ENCODE measurements around the gene THPO.

THPO gene

DNA sequence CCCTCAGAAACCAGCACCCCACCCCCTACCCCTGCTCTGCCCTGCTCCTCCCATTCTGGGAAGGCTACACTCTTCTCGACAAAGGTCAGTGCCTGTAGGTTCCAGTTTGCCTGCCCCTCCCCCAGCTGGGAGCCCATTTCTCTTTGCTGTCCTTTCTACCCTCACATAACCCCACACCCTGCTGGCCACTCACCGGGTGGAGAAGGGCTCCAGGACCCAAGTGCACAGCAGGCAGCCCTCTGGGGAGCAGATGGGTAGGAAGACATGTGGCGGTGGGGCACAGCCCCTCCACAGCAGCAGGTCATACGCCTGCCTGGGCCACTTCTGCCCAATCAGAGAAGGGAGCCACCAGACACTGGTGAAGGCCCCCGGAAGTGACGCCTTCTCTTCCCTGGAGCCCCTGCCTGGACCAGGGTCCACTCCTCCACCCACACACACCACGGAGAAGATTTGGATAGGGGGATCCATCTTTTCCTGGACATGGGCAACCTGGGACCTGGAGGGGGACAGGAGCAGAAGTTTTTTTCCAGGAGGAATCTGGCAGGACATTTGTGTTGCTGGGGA lies at the start of gene THPO:
Gene THPO (minus strand): TSS at position 326 of the 564 bp plus-strand sequence. CDS start 1,948 bp downstream, outside the sequence.
- TF ChIP-seq, protein P1, sequence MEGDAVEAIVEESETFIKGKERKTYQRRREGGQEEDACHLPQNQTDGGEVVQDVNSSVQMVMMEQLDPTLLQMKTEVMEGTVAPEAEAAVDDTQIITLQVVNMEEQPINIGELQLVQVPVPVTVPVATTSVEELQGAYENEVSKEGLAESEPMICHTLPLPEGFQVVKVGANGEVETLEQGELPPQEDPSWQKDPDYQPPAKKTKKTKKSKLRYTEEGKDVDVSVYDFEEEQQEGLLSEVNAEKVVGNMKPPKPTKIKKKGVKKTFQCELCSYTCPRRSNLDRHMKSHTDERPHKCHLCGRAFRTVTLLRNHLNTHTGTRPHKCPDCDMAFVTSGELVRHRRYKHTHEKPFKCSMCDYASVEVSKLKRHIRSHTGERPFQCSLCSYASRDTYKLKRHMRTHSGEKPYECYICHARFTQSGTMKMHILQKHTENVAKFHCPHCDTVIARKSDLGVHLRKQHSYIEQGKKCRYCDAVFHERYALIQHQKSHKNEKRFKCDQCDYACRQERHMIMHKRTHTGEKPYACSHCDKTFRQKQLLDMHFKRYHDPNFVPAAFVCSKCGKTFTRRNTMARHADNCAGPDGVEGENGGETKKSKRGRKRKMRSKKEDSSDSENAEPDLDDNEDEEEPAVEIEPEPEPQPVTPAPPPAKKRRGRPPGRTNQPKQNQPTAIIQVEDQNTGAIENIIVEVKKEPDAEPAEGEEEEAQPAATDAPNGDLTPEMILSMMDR (IDR thresholded peaks at IDR 0.05; ENCODE audit: insufficient read depth, low read depth, low read length, missing control alignments) = no peak
- no peak for DNase-seq (ENCODE audit: low read depth)
- no peak within 1 kb of the TSS for H3K4me3 ChIP-seq (ENCODE audit: low read depth, low read length)

DNA sequence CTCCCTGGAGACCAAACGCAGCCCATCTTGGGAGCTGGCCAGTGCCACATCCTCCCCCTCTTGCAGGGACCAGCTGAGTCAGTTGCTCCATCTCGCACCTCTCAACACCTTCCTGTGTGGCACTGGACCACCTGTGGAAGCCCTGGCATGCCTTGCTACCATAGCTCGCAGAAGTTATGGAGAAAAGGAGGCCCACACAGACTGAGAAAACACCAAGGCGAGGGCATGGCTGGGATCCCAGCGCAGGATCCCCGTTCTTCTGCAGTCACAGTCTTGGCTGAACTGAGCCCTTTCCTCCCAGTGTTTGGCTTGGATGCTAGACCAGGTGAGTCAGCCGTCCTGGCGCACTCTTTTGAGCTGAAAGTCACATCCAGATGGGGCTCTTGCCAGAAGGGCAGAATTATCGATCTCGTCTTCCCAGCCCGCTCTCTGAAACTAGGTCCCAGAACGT lies 48.7 kb upstream of the THPO start:
- no peak overlapping the region for H3K4me3 ChIP-seq (ENCODE audit: low read depth, low read length)
- TF ChIP-seq, protein P1 (IDR thresholded peaks at IDR 0.05; ENCODE audit: insufficient read depth, low read depth, low read length, missing control alignments) = no peak
- DNase-seq (ENCODE audit: low read depth) = no peak

DNA sequence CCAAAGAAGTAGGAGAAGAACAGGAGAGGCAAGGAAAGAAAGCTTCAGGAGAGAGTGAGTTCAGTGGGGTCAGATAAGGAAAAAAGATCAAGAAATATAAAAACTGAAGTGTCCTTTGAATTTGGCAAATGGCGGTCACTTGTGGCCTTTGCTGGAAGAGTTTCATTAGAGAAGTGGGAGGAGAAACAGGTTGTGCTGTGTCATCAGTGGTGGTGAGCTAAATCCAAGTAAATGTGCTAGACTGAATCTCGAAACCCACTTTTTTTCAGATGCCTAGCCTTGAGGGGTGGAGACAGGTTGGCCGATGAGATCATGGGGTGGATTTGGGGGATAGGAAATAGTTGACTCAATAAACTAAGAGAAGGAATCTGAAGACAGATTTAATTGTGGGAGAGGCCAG lies 45.6 kb upstream of the THPO start:
- TF ChIP-seq, protein P1 (IDR thresholded peaks at IDR 0.05; ENCODE audit: insufficient read depth, low read depth, low read length, missing control alignments) = no peak
- no peak overlapping the region for H3K4me3 ChIP-seq (ENCODE audit: low read depth, low read length)
- DNase-seq (ENCODE audit: low read depth) = no peak

DNA sequence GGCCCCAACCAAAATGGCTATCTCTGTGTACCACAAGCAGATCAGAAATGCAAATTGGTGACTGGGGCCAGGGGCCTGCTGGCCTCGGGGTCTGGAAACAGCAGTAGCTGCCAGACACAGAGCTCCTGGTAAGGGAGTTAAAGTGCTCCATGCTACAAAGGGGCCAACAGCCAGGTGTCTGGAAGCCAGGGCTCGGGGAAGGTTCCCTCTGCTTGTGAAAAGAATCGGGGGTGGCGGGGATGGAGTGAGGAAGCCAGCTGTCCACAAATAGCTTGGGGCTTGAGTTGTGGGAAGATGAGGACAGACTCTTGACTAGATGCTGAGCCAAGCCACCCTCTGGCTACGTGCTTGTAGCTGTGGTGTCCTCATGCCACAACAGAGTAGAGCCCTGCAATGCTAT lies 41.2 kb upstream of the THPO start:
- H3K4me3 ChIP-seq (ENCODE audit: low read depth, low read length) = no peak overlapping the region
- TF ChIP-seq, protein P1 (IDR thresholded peaks at IDR 0.05; ENCODE audit: insufficient read depth, low read depth, low read length, missing control alignments) = no peak
- no peak for DNase-seq (ENCODE audit: low read depth)

DNA sequence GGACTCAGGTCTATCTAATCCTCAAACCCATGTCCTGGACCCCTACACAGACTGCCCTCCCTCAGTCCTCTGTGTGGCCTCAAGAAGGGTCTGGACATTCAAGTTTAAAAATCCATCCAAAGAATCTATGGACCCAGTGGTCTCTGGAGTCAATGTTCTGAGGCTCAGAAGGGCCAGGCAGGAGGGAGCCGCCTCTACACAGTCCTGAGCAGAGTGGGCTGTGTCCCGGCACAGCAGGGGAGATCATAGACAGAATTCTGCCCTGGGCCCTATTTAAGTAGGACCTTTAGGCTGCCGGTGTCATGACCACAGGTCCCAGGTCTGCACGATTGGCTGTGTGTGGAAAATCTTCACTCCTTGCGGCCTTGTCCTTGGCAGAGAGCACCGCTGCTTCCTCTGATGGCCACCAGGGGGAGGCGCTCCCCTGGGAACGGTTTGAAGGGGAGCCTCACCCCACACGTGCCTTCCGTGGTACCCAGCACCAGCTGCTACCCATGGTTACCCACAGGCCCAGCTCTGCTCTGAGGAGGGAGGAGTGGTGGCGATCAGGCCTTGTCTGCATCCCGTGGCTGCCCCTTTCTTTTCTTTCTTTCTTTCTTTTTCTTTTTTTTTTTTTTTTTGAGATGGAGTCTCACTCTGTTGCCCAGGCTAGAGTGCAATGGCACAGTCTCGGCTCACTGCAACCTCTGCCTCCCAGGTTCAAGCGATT lies 39.8 kb upstream of the THPO start:
- peak; percentile 76 for DNase-seq (ENCODE audit: low read depth)
- no peak overlapping the region for H3K4me3 ChIP-seq (ENCODE audit: low read depth, low read length)
- TF ChIP-seq, protein P1 (IDR thresholded peaks at IDR 0.05; ENCODE audit: insufficient read depth, low read depth, low read length, missing control alignments) = peak; percentile 96

DNA sequence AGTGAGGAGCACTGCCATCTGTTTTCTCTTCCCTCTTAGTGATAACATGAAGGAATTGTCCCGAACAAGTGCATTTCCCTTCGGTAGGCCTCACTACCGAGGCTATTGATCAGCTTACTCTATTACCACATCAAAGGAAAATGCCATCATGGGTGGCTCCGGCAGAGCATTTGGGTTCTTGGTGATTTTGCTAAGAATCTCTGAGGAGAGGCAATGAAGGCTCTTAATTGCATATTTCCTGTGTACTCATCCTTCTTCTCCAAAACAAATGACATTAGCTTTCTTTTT lies 37.1 kb upstream of the THPO start:
- no peak for DNase-seq (ENCODE audit: low read depth)
- H3K4me3 ChIP-seq (ENCODE audit: low read depth, low read length) = no peak overlapping the region
- TF ChIP-seq, protein P1 (IDR thresholded peaks at IDR 0.05; ENCODE audit: insufficient read depth, low read depth, low read length, missing control alignments) = no peak
